HG03432 (cell line): ENCODE results near the gene ABCG8.

Source experiments
- ATAC-seq: cut with Tn5 transposase; IDR thresholded peaks from one replicate; pipeline ENCODE4 v1.9.1; 2021; ENCODE audit warnings: mild to moderate bottlenecking, moderate library complexity; ENCODE audit not compliant: unreplicated experiment

ABCG8 gene

DNA sequence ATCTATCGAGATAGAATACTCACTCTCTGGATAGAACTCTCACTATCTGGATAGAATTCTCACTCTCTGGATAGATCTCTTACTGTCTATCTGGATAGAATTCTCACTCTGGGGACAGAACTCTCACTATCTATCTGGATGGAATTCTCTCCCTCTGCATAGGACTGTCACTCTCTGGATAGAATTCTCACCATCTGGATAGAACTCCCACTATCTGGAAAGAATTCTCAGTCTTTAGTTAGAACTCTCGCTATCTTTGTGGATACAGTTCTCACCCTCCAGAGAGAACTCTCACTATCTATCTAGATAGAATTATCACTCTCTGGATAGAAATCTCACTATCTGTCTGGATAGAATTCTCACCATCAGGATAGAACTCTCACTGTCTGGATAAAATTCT lies 16.5 kb downstream of the ABCG8 start:
- ATAC-seq: no peak

GRCh38 chr2:43872151-43872550 lies 33.4 kb downstream of the ABCG8 start:
- ATAC-seq: no peak

DNA sequence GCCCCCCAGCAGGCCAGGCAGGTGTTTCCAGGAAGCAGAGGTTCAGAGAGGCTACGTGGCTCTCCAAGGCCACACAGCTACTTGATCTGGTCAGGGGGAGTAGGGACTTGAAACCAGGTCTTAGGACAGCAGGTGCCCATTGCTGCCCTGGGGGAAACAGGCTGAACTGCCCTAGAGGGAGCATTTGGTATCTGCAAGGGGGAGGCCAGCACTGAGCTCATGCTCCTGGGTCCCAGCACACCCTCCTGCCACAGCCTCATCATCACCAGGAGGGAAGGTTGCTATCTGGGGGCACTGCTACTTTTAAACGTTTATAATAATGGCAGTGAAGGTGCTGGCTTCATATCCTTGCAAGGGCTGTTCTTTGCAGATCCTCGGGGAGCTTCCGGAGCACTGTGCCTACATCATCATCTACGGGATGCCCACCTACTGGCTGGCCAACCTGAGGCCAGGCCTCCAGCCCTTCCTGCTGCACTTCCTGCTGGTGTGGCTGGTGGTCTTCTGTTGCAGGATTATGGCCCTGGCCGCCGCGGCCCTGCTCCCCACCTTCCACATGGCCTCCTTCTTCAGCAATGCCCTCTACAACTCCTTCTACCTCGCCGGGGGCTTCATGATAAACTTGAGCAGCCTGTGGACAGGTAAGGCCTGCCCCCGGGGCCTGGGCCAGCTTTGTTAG lies 36.1 kb downstream of the ABCG8 start:
- no peak for ATAC-seq

DNA sequence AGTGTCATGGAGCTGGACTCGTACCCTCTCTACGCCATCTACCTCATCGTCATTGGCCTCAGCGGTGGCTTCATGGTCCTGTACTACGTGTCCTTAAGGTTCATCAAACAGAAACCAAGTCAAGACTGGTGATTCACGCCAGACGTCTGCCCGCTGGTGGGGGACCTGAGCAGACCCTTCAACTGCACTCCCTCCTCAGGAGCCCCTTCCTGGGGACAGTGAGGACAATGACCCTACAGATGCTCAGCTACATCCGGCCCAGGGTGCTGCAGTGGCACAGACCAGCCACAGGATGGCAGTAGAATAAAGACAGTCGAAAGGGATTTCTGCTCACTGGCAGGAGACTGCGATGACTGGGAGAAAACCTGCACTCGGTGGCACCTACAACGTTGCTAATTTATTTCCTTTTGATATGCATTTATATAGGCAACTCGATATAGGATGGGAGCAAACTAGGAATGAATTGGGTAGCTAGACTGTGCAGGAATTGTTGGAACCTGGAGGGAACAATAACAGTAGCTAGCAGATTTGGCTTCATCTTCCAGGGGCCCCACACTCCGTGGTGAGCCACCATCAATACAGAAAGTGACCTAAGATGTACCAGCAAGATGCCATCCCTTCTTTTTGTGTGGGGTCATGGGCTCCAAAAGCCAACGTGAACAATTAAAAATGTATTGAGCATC lies 39.2 kb downstream of the ABCG8 start:
- ATAC-seq: peak; percentile 65

DNA sequence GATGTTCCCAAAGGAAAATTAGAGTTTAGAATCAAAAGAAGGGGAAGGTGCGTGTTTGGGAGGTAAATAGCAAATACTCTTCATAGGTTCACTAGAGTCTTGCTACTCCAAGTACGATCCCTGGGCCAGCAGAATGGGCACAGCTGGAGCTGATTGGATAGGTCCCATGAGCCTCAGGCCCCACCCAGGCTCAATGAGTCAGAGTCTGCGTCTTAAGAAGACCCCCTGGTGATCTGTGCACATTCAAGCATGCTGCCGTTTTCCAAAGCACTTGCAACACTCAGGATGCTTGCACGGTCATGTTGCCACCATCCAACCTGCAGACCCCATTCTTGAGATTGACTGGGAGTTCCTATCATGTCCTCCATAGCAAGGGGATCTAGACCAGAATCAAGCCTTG lies 40.5 kb downstream of the ABCG8 start:
- no peak for ATAC-seq

- no peak for ATAC-seq
Observed at GRCh38 chr2:43880471-43880870, 41.7 kb downstream of the ABCG8 start.

GRCh38 chr2:43880952-43881351 lies 42.2 kb downstream of the ABCG8 start:
- ATAC-seq: no peak

DNA sequence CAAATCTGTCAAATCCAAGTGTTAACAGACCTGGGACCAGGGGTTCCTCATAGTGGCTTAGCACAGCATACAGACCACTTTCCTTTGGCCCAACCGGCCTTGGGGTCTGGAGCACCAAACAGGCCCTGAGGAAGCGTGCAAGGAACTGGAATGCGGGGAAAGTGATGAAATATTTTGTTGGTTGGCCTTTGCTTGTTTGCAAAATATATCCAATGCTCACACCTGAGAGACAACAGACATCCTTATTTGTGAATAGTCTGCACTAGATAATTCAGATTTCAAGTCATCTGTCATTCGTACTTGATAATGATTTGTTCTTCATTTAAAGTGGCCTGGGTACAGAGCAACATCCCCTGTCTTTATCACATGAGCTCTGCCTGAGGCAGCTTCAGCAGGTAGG lies 43.5 kb downstream of the ABCG8 start:
- no peak for ATAC-seq

DNA sequence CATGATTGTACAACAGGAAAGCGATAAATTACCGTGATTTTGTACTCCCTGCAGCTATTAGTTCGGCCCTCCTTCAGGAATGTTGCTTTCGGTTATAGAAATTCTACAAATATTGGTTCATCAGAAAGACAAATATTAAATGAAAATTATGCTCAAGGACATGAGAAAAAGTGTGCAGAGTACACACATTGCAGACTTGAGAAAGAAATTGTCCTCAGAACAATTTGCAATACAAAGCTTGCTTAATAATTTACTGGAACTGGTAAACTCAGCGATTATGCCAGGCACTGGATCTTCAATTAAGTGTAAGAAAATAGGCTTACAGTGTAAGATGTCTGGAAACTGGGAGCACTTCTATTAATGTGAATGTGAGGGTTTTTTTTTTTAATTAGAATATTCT lies 45.9 kb downstream of the ABCG8 start:
- ATAC-seq: no peak

GRCh38 chr2:43885132-43885632 lies 46.4 kb downstream of the ABCG8 start:
- ATAC-seq: no peak

- ATAC-seq: no peak
Observed at GRCh38 chr2:43887176-43887575, 48.4 kb downstream of the ABCG8 start.

- no peak for ATAC-seq
Observed at GRCh38 chr2:43889416-43889815, 50.6 kb downstream of the ABCG8 start.

GRCh38 chr2:43890855-43891254 lies 52.1 kb downstream of the ABCG8 start:
- ATAC-seq: no peak

DNA sequence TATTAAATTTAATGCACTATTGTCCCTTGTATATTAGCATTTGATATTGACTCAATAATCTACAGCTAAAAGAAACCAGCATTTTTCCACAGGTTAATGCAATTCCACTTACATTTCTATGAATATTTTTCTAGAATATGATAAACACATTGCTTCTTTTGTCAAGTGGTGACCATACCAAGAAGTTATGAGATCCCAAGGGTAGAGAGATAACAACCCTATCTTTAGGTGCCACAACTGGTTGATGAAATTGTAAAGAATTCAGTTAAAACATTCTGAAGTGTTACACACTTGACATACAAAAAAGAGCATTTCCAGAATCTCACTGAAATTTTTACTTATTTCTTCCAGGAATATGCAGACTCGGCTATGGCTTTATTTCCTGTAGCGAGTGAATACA lies 56.0 kb downstream of the ABCG8 start:
- no peak for ATAC-seq

DNA sequence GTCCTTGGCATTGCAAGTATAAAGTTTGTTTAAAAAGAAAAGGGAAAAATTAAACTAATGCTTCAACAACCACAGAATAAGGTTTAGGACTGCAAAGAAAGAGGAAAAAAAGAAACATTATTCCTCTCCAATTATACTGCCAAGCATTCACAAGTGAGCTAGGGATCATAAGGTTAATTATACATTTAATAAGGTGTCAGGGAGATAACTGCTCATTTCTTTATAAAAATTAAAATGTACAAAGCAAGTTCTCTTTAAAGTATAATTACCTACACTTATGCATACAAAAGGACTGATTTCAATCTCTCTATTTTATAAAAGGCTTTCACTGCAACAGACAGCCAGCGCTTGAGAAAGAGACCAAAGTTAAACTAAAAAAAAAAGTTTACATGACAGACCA lies 58.1 kb downstream of the ABCG8 start:
- ATAC-seq: no peak

- ATAC-seq: no peak
Observed at GRCh38 chr2:43897492-43897891, 58.7 kb downstream of the ABCG8 start.

DNA sequence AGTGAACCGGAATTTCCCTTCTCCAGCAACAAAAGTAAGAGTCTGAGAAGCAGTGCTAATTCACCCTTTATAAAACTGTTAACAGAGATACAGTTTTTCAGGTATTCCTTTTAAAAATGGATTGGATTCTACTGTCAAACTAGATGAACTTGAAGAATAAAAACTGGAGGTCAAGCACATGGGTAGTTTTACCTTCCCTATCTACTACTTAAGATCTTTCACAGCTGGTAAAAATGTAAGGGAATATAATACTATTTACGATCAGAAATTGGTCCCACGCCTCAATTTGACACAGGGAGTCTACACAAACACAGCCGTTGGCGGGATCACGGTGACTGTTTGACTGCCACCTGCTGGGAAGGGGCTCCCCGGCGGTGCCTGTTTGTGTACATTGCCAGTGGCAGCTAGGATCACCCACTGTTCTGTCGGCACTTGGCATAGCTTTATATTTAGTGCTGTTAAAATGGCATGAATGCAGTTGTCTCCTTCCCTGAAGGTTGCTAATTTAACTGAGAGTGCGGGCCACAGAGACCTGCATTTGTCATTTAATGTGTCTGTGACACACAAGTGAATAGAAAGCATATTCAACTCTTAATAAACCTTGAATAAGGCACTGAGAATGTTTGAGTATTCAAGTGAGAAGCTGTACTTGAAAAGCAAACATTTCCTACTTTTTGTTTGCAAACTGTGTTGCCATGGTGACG lies 59.5 kb downstream of the ABCG8 start:
- ATAC-seq: no peak

- no peak for ATAC-seq
Observed at GRCh38 chr2:43898838-43899346, 60.1 kb downstream of the ABCG8 start.

DNA sequence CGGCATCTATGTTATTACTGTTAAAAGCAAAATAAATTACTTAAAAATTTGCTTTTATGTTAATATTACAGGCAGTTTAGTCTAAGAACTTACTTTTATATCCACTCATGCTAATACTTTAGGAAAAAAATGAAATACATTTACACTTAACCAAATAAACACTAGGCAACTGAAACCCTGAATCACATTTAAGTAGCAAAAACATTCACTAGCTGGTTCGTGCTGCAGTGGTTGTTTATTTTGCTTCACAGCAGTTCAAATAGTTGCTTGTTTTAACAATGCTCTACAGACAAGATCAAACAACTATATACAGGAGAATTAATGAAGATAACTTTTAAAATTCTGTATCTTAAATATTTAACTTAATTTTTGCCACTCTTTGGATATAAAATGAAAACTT lies 60.8 kb downstream of the ABCG8 start:
- no peak for ATAC-seq

DNA sequence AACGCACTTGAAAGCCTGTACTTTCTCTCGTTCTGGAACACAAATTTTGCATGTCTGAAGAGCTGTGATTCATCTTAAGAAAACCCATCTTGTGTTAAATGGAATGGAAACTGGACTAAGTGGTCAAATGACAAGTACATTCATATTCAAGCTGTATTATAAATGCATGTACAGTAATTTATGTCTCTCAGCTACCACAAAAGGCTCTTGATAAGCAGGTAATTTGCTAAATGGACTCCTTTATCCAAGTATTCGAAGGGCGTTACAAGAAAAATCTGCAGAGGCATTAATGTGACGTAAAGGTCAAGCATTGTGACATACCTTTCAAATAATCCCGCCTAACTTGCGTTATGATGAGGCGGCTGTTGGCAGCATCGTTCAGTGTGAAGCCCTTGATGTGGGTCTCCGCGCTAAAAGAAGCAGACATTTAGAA lies 66.6 kb downstream of the ABCG8 start:
- ATAC-seq: no peak

DNA sequence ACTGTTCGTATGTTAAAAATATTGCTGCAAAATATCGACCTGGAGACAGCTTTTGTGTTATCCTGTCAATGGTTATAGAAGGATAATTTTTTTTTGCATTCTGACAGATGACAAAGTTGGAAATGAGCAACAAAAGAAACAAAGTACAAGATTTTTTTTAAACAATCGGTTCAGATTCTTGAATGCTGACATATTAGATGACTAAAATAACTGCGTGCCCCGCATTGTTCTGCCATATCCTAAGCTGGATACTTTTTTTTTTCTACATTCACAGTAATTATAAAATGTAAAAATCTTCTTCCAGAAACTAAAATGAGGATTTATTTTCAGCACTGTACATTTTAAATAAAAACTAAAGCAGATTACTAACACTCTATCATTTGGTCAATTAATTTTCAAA lies 67.1 kb downstream of the ABCG8 start:
- ATAC-seq: no peak
